ENCODE data around the gene SERPINB1. TPM values are rescaled to one million over a fixed set of nuclear protein-coding genes. Genes with fewer than 3 reads are reported as not detected.

Gene SERPINB1
- total RNA-seq, 3 donors from 2014 or later, result 66.7 to 187 (median 132) TPM

DNA sequence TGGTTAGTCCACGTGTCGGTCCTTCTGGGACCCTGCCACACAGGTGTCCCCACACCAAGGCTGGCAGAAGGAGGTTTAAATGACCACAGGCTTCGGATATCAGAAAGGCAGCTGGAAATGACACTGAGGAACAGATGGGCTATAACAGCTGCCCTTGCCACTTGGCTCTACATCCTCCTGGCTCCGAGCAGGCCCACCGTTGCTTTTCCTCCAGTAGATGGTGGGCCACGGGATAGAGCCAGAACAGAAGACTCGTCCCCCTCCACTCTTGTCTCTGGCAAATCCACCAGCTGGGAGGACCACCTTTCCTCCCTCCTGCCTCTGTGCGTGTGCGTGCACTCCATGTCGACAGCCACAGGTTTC lies 58.9 kb downstream of the SERPINB1 start:
- TF ChIP-seq, protein P1, sequence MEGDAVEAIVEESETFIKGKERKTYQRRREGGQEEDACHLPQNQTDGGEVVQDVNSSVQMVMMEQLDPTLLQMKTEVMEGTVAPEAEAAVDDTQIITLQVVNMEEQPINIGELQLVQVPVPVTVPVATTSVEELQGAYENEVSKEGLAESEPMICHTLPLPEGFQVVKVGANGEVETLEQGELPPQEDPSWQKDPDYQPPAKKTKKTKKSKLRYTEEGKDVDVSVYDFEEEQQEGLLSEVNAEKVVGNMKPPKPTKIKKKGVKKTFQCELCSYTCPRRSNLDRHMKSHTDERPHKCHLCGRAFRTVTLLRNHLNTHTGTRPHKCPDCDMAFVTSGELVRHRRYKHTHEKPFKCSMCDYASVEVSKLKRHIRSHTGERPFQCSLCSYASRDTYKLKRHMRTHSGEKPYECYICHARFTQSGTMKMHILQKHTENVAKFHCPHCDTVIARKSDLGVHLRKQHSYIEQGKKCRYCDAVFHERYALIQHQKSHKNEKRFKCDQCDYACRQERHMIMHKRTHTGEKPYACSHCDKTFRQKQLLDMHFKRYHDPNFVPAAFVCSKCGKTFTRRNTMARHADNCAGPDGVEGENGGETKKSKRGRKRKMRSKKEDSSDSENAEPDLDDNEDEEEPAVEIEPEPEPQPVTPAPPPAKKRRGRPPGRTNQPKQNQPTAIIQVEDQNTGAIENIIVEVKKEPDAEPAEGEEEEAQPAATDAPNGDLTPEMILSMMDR (IDR thresholded peaks at IDR 0.05), result no peak
- no peaks in the 10 kb centered on the region for H3K36me3 ChIP-seq (ENCODE audit: low read depth)

DNA sequence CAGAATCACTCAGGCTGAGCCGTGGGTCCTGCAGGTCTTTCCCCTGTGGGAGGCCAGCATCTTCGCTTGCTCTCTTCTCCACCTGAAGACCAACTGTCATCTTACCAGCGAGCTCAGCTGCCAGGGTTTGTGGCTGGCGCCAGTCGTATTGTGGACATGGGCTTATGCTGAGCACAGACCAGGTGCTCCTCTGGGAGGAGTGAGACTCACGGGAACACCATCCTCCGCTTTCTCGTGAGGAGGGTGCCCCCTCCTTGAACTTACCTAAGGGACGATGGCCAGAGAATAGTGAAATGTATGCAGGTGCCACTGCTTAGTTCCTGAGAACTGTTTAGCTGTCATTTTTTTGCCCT lies 59.3 kb downstream of the SERPINB1 start:
- Histone ChIP-seq H3K9me3 (no peaks in the 10 kb centered on the region), H3K4me1 (ENCODE audit: low read depth) (peaks cover 19% of the 10 kb centered on the region), H3K4me3 (no peak overlapping the region), H3K36me3 (ENCODE audit: low read depth) (no peaks in the 10 kb centered on the region)
- intact Hi-C loops (cut with DNase I, micrococcal nuclease), result no loop called here
- no peak for DNase-seq
- ATAC-seq, result no peak
- TF ChIP-seq, protein P1 (IDR thresholded peaks at IDR 0.05), result no peak

More for the DNA sequence above, 58.9 kb downstream of the SERPINB1 start:
- Histone ChIP-seq H3K4me1 (ENCODE audit: low read depth) (peaks cover 19% of the 10 kb centered on the region), H3K9me3 (no peaks in the 10 kb centered on the region), H3K4me3 (no peak overlapping the region)
- no peak for DNase-seq
- no peak for ATAC-seq
- intact Hi-C loops (cut with DNase I, micrococcal nuclease), result no loop called here

Small RNA genes within 50 kb of the gene (microRNA-seq; reads per million reads assigned to microRNA genes)
- gene MIR4645, result 0.93 reads per million

Other genes with a start within 250 kb of the SERPINB1 start
- gene MYLK4, start 90.9 kb downstream of the SERPINB1 start, total RNA-seq, result under 1 TPM; 0.41 to 0.82 (median 0.43) TPM
- gene WRNIP1, start 76.5 kb downstream of the SERPINB1 start, total RNA-seq, result 10 to 100 TPM; 39.0 to 41.1 (median 39.7) TPM
- 1 to 10 TPM; 3.7 to 6.4 (median 4.2) TPM for gene SERPINB9, start 61.4 kb upstream of the SERPINB1 start, total RNA-seq
- gene SERPINB6, start 129.7 kb upstream of the SERPINB1 start, total RNA-seq, result 100 to 1,000 TPM; 134 to 147 (median 142) TPM
- gene NQO2, start 158.0 kb upstream of the SERPINB1 start, total RNA-seq, result 10 to 100 TPM; 13.4 to 24.1 (median 23.2) TPM
- 10 to 100 TPM; 33.1 to 41.9 (median 35.8) TPM for gene RIPK1, start 226.6 kb upstream of the SERPINB1 start, total RNA-seq

Measured in mucosa of descending colon (tissue), 3 donors.